ENCODE results near the gene RFC1.
"Not testable (repeated sequence)": the region's sequence is repeated elsewhere in the genome, so short reads cannot be mapped to it uniquely, and the experiment has no call there.

RFC1 gene

DNA sequence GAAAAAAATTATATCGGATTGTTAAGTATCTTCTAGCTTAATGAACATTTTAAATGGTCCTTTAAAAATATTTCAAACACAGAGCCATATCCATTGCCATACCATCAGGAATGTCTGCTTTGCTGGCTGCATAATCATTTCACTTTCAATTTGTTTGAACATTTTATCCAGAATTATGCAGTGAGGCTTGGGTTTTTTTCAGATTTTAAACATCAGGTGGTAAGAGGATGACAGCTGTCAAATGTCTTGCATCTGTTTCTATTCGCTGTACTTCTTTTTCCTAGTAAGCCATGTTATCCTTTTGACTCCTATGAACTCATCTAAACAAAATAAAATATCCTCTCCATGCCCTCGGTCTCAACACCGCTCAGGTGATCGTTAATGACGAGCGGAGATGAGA is 802 bp downstream of the RFC1 start:
- Histone ChIP-seq H3K79me1 (replicated peaks; ENCODE audit: low read length, poor library complexity, severe bottlenecking) (peaks cover 3% of the 10 kb centered on the region), H3K4me2 (ENCODE audit: low read length, poor library complexity, severe bottlenecking) (peak overlapping the region; percentile 67), H2BK5ac (ENCODE audit: low read depth, low read length, poor library complexity, severe bottlenecking) (no peak overlapping the region), H2BK15ac (ENCODE audit: low read depth, poor library complexity, severe bottlenecking) (no peak overlapping the region), H3K4ac (ENCODE audit: low read depth in 1 of 2, low read length in 2 of 2) (no peak overlapping the region), H3K36me3 (ENCODE audit: control insufficient read depth in 1 of 2, insufficient read depth in 2 of 2, low read depth in 1 of 2, low read length in 2 of 2) (peaks cover 0 to 3% of the 10 kb centered on the region in 2 experiments), H4K8ac (ENCODE audit: low read length) (no peak overlapping the region), H4K91ac (ENCODE audit: low read length) (no peak overlapping the region), H3K4me3 (ENCODE audit: insufficient read depth in 1 of 2, low read depth in 1 of 2, low read length in 2 of 2) (peak overlapping the region; percentile 85 to 99), H3K23ac (ENCODE audit: low read length in 2 of 2) (no peak overlapping the region), H3K9ac (ENCODE audit: low read length) (peak overlapping the region; percentile 97), H2BK120ac (ENCODE audit: low read depth, low read length) (no peak overlapping the region), H3K18ac (ENCODE audit: low read depth in 1 of 2, low read length in 2 of 2) (no peak overlapping the region), H2AK5ac (ENCODE audit: low read length, severe bottlenecking) (no peak overlapping the region), H3K9me3 (ENCODE audit: control insufficient read depth, low read length) (no peaks in the 10 kb centered on the region), H3K27ac (ENCODE audit: low read length, poor library complexity, severe bottlenecking) (peak overlapping the region; percentile 31), H3K27me3 (ENCODE audit: control insufficient read depth in 1 of 2, insufficient read depth in 1 of 2, low read length in 2 of 2) (no peaks in the 10 kb centered on the region), H3K14ac (ENCODE audit: low read length in 2 of 2) (no peak overlapping the region), H2AFZ (ENCODE audit: low read depth, low read length) (no peak overlapping the region), H3K4me1 (ENCODE audit: control insufficient read depth, insufficient read depth, low read depth, low read length) (peaks cover 3% of the 10 kb centered on the region), H2BK12ac (ENCODE audit: low read length in 2 of 2) (no peak overlapping the region)
- WGBS: 7% methylated on average over 6 of the region's 7 CpGs
- DNase-seq: no peak

DNA sequence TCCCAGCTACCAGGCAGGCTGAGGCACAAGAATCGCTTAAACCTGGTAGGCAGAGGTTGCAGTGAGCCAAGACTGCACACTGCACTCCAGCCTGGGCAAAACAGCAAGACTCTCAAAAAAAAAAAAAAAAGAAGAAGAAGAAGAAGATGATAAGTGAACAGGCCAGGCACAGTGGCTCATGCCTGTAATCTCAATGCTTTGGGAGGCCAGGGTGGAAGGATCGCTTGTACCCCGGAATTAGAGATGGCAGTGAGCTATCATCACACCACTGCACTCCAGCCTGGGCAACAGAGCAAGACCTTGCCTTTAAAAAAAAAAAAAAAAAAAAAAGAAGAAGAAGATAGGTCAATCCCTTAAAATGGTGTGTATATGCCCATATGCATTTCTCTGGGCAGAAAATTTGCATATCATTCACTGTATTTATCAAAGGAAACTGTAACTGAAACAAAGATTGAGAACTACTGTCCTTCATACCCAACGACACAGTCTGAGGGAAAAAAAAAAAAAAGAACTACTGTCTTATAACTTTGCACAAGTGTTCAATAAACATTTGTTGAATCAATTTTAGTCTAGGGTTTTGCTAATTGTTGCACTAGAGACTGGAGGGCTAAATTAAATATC is 2.3 kb downstream of the RFC1 start:
- Histone ChIP-seq H3K18ac (ENCODE audit: low read depth in 1 of 2, low read length in 2 of 2) (no peak overlapping the region), H3K36me3 (ENCODE audit: control insufficient read depth in 1 of 2, insufficient read depth in 2 of 2, low read depth in 1 of 2, low read length in 2 of 2) (peaks cover 0 to 3% of the 10 kb centered on the region in 2 experiments), H3K4me1 (ENCODE audit: control insufficient read depth, insufficient read depth, low read depth, low read length) (peaks cover 3% of the 10 kb centered on the region), H3K23ac (ENCODE audit: low read length in 2 of 2) (no peak overlapping the region), H3K4me3 (ENCODE audit: insufficient read depth in 1 of 2, low read depth in 1 of 2, low read length in 2 of 2) (no peak overlapping the region), H3K27me3 (ENCODE audit: control insufficient read depth in 1 of 2, insufficient read depth in 1 of 2, low read length in 2 of 2) (no peaks in the 10 kb centered on the region), H3K14ac (ENCODE audit: low read length in 2 of 2) (no peak overlapping the region), H3K4ac (ENCODE audit: low read depth in 1 of 2, low read length in 2 of 2) (no peak overlapping the region), H2BK5ac (ENCODE audit: low read depth, low read length, poor library complexity, severe bottlenecking) (no peak overlapping the region), H2BK12ac (ENCODE audit: low read length in 2 of 2) (no peak overlapping the region), H2AFZ (ENCODE audit: low read depth, low read length) (no peak overlapping the region), H2BK15ac (ENCODE audit: low read depth, poor library complexity, severe bottlenecking) (no peak overlapping the region), H3K9me3 (ENCODE audit: control insufficient read depth, low read length) (no peaks in the 10 kb centered on the region), H3K27ac (ENCODE audit: low read length, poor library complexity, severe bottlenecking) (no peak overlapping the region), H3K4me2 (ENCODE audit: low read length, poor library complexity, severe bottlenecking) (no peak overlapping the region), H4K8ac (ENCODE audit: low read length) (no peak overlapping the region), H3K79me1 (replicated peaks; ENCODE audit: low read length, poor library complexity, severe bottlenecking) (peaks cover 3% of the 10 kb centered on the region), H4K91ac (ENCODE audit: low read length) (no peak overlapping the region), H2BK120ac (ENCODE audit: low read depth, low read length) (no peak overlapping the region), H3K9ac (ENCODE audit: low read length) (no peak overlapping the region), H2AK5ac (ENCODE audit: low read length, severe bottlenecking) (no peak overlapping the region)
- 93% methylated on average over 3 of the region's 4 CpGs for WGBS
- DNase-seq: no peak

GRCh38 chr4:39362827-39363226 is 3.3 kb downstream of the RFC1 start:
- no peak overlapping the region for H3K18ac ChIP-seq (ENCODE audit: low read depth in 1 of 2, low read length in 2 of 2)
- H2BK120ac ChIP-seq (ENCODE audit: low read depth, low read length): no peak overlapping the region
- no peak overlapping the region for H3K4me3 ChIP-seq (ENCODE audit: insufficient read depth in 1 of 2, low read depth in 1 of 2, low read length in 2 of 2)
- H3K14ac ChIP-seq (ENCODE audit: low read length in 2 of 2): no peak overlapping the region
- H3K4me1 ChIP-seq (ENCODE audit: control insufficient read depth, insufficient read depth, low read depth, low read length): peaks cover 3% of the 10 kb centered on the region
- no peak overlapping the region for H4K91ac ChIP-seq (ENCODE audit: low read length)
- peak; percentile 87 for DNase-seq
- no peak overlapping the region for H2AK5ac ChIP-seq (ENCODE audit: low read length, severe bottlenecking)
- no peak overlapping the region for H2BK15ac ChIP-seq (ENCODE audit: low read depth, poor library complexity, severe bottlenecking)
- H3K27me3 ChIP-seq (ENCODE audit: control insufficient read depth in 1 of 2, insufficient read depth in 1 of 2, low read length in 2 of 2): no peaks in the 10 kb centered on the region
- H4K8ac ChIP-seq (ENCODE audit: low read length): no peak overlapping the region
- no peak overlapping the region for H2BK5ac ChIP-seq (ENCODE audit: low read depth, low read length, poor library complexity, severe bottlenecking)
- no peak overlapping the region for H3K4me2 ChIP-seq (ENCODE audit: low read length, poor library complexity, severe bottlenecking)
- no peak overlapping the region for H3K27ac ChIP-seq (ENCODE audit: low read length, poor library complexity, severe bottlenecking)
- H3K4ac ChIP-seq (ENCODE audit: low read depth in 1 of 2, low read length in 2 of 2): no peak overlapping the region
- no peak overlapping the region for H2AFZ ChIP-seq (ENCODE audit: low read depth, low read length)
- H2BK12ac ChIP-seq (ENCODE audit: low read length in 2 of 2): no peak overlapping the region
- H3K79me1 ChIP-seq (replicated peaks; ENCODE audit: low read length, poor library complexity, severe bottlenecking): peaks cover 3% of the 10 kb centered on the region
- no peak overlapping the region for H3K9ac ChIP-seq (ENCODE audit: low read length)
- no peak overlapping the region for H3K23ac ChIP-seq (ENCODE audit: low read length in 2 of 2)
- no peaks in the 10 kb centered on the region for H3K9me3 ChIP-seq (ENCODE audit: control insufficient read depth, low read length)
- 76% methylated on average over 2 of the region's 3 CpGs for WGBS
- H3K36me3 ChIP-seq (ENCODE audit: control insufficient read depth in 1 of 2, insufficient read depth in 2 of 2, low read depth in 1 of 2, low read length in 2 of 2): peaks cover 0 to 3% of the 10 kb centered on the region in 2 experiments

DNA sequence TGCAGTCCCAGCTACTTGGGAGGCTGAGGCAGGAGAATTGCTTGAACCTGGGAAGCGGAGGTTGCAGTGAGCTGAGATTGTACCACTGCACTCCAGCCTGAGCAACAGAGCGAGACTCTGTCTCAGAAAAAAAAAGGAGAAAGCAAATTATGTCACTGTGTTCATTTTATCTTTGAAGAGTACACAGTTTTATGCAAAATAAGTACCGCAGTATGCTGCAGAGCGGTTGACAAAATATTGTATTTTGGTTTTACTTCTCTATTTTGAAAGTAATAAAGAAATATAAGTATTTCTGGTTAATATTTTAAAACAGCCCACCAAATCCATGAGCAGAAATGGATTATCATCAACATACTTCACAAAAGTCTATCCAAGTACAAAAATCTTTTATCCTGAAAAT is 5.6 kb downstream of the RFC1 start:
- H3K9ac ChIP-seq (ENCODE audit: low read length); DNase-seq; H2BK120ac ChIP-seq (ENCODE audit: low read depth, low read length); H2BK12ac ChIP-seq (ENCODE audit: low read length in 2 of 2); H3K36me3 ChIP-seq (ENCODE audit: control insufficient read depth in 1 of 2, insufficient read depth in 2 of 2, low read depth in 1 of 2, low read length in 2 of 2); H4K91ac ChIP-seq (ENCODE audit: low read length); H2BK5ac ChIP-seq (ENCODE audit: low read depth, low read length, poor library complexity, severe bottlenecking); H3K4me2 ChIP-seq (ENCODE audit: low read length, poor library complexity, severe bottlenecking); H2AFZ ChIP-seq (ENCODE audit: low read depth, low read length); H3K4ac ChIP-seq (ENCODE audit: low read depth in 1 of 2, low read length in 2 of 2); H3K9me3 ChIP-seq (ENCODE audit: control insufficient read depth, low read length); H3K79me1 ChIP-seq (replicated peaks; ENCODE audit: low read length, poor library complexity, severe bottlenecking); H3K23ac ChIP-seq (ENCODE audit: low read length in 2 of 2); H2AK5ac ChIP-seq (ENCODE audit: low read length, severe bottlenecking); H2BK15ac ChIP-seq (ENCODE audit: low read depth, poor library complexity, severe bottlenecking); H4K8ac ChIP-seq (ENCODE audit: low read length); H3K4me3 ChIP-seq (ENCODE audit: insufficient read depth in 1 of 2, low read depth in 1 of 2, low read length in 2 of 2); H3K18ac ChIP-seq (ENCODE audit: low read depth in 1 of 2, low read length in 2 of 2); H3K4me1 ChIP-seq (ENCODE audit: control insufficient read depth, insufficient read depth, low read depth, low read length); H3K14ac ChIP-seq (ENCODE audit: low read length in 2 of 2); H3K27me3 ChIP-seq (ENCODE audit: control insufficient read depth in 1 of 2, insufficient read depth in 1 of 2, low read length in 2 of 2); H3K27ac ChIP-seq (ENCODE audit: low read length, poor library complexity, severe bottlenecking): not testable (repeated sequence)
- 99% methylated on average over 3 of the region's 4 CpGs for WGBS

Data from mesenchymal stem cell (in vitro differentiated cells and primary cell).